Glomerular endothelial cell (primary cell): ENCODE data around the gene P2RX1. TPM values are rescaled to one million over a fixed set of nuclear protein-coding genes. Genes with fewer than 3 reads are reported as not detected.

ENCODE experiments used
- DNase-seq: peaks from one replicate; pipeline ENCODE4 v3.0.0-alpha.2; 2011; ENCODE audit warnings: low read depth, low spot score; ENCODE audit errors: extremely low read depth
- total RNA-seq: library from RNA; depleted of rRNA; stranded (reverse); fragments of >200 nt; gene quantifications from 2 replicates; pipeline ENCODE4 v1.2.3, GENCODE V29; 2015

Gene P2RX1
- total RNA-seq, 1 donor from 2014 or later = not detected

DNA sequence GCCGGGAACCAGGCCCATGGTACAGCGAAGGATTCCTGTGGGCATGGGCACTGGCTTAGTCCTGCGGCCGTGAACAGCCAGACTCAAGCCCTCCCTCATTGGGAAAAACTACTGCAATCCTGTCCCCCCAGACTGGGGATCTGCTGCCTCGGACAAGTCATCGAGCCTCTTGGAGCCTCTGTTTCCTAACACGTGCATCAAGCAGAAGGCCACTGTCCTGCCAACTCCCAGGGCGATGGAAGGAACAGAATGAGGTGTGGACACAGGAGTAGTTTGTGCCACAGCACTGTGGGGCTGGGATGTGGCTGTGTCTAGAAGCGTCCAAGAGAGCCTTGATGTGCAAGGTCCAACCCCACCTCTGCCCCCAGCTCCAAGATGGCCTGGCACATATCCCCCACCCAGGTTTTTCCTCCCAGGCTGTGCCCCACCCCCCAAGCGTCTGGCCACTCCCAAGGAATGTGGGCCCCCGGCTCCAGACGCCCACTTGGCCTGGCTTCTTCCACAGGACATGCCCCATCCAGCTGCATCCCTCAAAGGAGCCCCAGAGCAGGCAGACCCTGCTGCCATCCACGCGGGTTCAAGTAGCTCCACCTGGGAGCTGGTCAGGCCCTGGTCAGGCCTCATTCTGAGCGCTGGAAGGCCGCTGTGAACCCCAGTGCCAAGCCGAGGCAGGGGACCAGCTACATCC lies 26.8 kb downstream of the P2RX1 start:
- DNase-seq = no peak

- DNase-seq = no peak
Measured at GRCh38 chr17:3888343-3889171, 27.7 kb downstream of the P2RX1 start.

DNA sequence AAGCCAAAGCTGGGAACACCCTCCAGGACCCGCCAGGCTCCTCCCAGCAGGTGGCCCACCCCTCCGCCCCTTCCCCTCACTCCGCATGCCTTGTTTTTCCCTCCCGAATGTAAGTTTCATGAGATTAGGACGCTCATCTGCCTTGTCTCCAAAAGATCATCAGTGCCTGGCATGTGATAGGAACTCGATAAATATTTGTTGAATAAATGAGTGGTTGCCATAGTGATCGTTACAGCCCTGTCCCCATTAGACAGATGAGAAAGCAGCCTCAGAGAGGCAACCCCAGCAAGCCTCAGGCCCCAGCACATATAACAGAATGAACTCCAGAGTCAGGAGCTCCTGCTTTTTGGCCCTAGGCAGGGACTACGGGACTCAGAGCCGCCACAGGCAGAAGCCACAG lies 28.5 kb downstream of the P2RX1 start:
- DNase-seq = no peak

GRCh38 chr17:3887394-3887793 lies 28.9 kb downstream of the P2RX1 start:
- DNase-seq = no peak

DNA sequence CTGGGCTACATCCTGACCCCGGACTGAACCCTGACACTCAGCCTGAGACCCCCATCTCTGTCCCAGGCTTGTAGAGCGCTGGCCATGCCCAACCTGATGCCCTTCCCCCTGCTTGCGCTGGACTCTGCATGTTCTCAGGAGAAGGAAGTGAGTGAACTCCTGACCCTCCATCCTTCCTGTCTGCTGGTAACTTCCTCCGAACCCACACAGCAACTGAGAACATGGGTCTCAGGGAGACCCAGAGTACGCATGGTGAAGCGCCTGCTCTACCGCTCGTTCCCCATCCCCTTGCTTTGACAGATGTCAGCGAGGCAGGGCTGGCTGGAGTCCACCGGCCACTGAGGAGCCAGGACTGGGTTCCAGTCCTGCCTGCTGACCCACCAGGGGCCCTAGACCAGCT lies 29.5 kb downstream of the P2RX1 start:
- no peak for DNase-seq

- DNase-seq = no peak
Measured at GRCh38 chr17:3885970-3886369, 30.3 kb downstream of the P2RX1 start.

- no peak for DNase-seq
Measured at GRCh38 chr17:3885271-3885670, 31.0 kb downstream of the P2RX1 start.

- no peak for DNase-seq
Measured at GRCh38 chr17:3884188-3884587, 32.1 kb downstream of the P2RX1 start.

DNA sequence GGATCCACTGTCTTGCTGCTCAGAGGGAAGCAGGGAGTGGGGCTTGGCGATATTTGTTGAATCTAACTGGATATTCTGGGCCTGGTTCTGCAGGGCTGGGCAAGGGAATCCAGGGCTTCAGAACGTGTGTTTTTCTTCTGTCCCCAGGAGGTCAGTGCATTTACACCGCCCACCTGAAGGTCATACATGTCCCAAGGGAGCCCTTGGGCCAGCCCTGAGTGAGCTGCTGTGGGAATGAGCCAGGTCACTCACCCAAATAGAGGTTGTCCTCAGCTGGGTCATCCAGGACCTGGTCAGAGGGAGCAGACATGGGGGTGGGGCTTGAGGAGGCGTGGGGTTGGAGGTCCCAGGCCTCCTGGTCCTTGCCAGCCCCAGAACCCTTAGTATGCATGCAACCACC lies 34.0 kb downstream of the P2RX1 start:
- DNase-seq = no peak

GRCh38 chr17:3880983-3881382 lies 35.3 kb downstream of the P2RX1 start:
- DNase-seq = no peak

DNA sequence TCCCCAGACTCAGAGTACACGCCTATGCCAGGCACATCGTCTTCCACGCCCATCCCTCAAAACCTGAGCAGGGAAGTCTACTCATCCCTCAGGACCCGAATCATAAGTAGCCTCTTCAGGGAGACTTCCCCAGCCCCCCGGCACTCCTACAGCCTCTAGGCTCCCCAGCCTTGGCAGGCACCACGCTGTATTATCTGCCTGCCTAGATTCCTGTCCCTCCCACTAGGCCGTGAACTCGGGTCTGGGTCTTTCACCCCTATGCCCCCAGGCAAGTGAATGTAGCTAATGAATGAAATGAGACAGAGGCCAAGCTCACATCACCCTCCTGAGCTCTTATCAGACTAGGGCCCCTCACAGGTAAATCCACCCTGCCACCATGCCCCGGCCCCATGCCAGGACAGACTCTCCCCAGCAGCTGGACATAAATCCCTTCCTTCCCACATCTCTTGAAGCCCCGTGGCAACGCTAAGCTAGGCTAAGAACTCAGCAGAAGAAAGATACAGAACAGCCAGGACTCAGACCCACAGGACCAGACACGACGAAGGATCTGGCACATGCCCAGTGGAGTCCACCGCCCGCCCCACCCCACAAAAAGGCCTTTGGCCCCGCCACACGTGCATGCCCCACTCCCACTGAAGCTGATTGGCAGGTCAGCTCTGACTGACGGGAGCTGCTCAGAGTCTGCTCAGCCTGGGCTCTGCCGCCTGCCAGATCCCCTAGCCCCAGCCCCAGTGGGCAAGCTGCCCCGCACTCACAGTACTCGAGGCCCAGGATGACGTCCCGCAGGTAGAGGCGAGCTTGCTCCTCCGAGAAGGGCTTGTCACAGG lies 36.5 kb downstream of the P2RX1 start:
- no peak for DNase-seq

DNA sequence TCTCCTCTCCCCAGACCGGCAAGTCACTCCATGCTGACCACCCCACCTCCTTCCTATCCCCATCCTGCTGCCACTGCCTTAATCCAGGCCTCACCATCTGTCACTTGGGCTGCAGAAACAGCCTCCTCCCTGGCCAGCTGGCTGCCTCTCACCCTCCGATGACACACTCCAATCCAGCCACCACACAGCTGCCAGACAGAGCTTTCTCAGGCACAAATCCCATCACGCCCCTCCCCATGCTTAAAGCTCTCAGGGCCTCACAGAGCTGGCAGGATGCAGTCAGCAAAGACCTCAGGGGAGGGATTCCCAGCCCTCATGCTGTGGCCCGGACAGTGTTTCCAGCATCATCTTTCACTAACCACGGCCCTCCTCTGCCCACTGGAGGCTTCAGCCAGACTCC lies 37.1 kb downstream of the P2RX1 start:
- DNase-seq = no peak

- DNase-seq = no peak
Measured at GRCh38 chr17:3877220-3877619, 39.0 kb downstream of the P2RX1 start.

- no peak for DNase-seq
Measured at GRCh38 chr17:3875317-3875716, 40.9 kb downstream of the P2RX1 start.

- no peak for DNase-seq
Measured at GRCh38 chr17:3873862-3874261, 42.4 kb downstream of the P2RX1 start.

- no peak for DNase-seq
Measured at GRCh38 chr17:3870871-3871306, 45.4 kb downstream of the P2RX1 start.

DNA sequence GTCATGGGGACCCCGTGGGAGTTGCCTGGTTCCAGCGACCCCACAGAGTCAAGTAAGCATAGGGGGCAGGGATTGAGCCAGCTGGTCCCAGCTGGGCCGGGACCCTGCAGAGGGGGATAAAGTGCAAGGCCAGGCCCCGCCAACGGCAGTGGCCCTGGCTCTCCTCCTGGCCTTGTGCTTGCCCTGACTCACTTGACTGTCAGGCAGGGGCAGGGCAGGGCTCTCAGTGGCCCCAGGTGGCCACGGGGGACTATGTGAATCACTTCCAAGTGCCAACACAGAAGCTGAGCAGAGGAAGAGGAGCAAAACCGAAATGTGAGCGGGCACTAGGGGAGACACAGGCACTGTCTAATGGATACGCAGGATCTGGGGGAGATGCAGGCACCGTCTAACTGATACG lies 48.7 kb downstream of the P2RX1 start:
- no peak for DNase-seq

- no peak for DNase-seq
Measured at GRCh38 chr17:3867106-3867505, 49.2 kb downstream of the P2RX1 start.

- no peak for DNase-seq
Measured at GRCh38 chr17:3866276-3866675, 50.0 kb downstream of the P2RX1 start.

- DNase-seq = no peak
Measured at GRCh38 chr17:3865176-3865575, 51.1 kb downstream of the P2RX1 start.

- no peak for DNase-seq
Measured at GRCh38 chr17:3864534-3864933, 51.7 kb downstream of the P2RX1 start.
